Ureter (tissue), 1 donor: ENCODE data around the gene IGLL1. TPM values are rescaled to one million over a fixed set of nuclear protein-coding genes. Genes with fewer than 3 reads are reported as not detected.
"Not testable (repeated sequence)": the region's sequence is repeated elsewhere in the genome, so short reads cannot be mapped to it uniquely, and the experiment has no call there.

ENCODE experiments used
- DNase-seq: peaks from one replicate; pipeline ENCODE4 v3.0.0-alpha.2; 2020; ENCODE audit warnings: low spot score
- total RNA-seq: library from RNA; stranded (reverse); gene quantifications from one replicate; pipeline ENCODE4 v1.2.4, GENCODE V29; 2023
- donor health status: DM: yes; HTN: yes; CAD: no.

The IGLL1 gene
- total RNA-seq, 1 donor from 2014 or later: not detected

DNA sequence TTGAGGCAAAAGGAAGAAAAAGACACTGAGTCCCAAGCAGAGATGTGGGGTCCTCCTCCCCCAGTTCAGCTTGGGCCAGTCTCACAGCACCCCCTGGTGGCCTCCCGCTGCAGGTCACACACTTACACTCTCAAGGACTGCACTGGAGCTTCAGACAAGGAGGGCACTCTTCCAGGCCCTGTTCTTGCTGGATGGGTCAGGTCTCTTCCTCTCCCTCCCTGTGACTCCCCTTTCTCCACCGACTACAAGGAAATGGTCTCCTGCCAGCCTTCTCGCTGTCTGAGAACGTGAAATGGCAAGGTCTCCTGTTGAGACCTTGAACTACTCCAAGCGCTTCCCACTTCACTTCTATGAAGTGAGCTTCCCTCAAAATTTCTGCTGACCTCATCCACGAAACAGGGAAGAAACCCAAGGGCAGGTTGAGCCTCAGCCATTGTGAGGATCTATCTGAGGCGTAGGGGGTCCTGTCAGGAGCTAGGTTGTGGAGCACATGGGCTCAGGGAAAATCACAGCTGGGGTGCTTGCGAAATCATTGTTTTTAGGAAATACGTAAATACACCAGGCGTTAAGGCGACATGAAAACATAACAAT lies 11.2 kb upstream of the IGLL1 start:
- no peak for DNase-seq

DNA sequence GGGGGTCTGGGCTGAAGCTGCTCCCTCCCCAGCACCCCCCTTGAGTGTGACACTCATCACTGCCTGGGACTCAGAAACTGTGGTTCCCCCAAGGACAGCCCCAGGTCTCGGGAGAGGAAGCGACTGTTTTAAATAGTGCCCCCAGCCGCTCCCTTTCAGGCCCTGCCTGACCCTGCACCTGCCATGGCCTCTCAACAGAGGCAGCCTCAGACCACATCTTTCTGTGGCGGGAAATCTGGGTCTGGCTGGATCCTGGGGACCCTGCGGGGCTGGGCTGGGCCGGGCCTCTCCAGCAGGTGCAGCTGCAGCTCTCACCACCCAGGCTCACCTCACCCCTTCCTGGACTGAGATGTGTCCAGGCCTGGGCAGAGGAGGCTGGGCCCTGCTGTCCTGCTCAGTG lies 3.7 kb upstream of the IGLL1 start:
- no peak for DNase-seq

DNA sequence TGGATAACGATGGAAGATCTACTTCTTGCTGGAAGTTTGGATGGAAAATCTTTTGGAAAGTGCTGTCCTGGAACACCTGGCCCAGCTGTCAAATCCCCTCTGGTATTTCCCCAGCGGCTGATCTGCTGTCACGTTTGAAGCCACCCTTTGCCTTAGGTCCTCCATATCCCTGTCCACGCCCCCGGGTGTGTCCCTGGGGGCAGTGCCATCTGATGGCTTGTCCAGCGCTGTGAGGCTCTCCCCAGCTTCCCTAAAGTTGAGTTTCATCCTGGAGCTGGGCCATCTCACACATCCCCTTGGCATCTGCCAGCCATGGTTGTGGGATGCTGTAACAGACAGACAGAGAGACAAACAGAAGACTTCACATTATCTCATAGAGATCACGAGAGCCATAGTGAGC lies 3.1 kb upstream of the IGLL1 start:
- DNase-seq: no peak

DNA sequence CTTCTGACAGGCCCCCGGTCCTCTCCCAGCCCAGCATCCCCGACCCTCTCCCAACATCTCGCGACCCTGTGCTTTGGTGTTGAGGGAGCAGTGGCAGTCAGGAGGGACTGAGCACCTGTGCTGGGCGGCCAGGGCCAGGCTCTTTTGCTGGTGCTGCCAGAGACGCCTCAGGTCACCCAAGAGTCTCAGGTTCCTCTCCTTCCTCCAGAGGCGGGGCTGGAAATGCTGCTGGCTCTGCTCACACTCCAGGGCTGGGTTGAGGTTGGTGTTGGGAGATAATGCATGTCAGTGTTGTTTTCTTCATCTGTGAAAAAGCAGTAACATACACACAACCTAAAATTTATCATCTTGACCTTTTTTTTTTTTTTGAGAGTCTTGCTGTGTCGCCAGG lies 1.2 kb upstream of the IGLL1 start:
- DNase-seq: no peak

DNA sequence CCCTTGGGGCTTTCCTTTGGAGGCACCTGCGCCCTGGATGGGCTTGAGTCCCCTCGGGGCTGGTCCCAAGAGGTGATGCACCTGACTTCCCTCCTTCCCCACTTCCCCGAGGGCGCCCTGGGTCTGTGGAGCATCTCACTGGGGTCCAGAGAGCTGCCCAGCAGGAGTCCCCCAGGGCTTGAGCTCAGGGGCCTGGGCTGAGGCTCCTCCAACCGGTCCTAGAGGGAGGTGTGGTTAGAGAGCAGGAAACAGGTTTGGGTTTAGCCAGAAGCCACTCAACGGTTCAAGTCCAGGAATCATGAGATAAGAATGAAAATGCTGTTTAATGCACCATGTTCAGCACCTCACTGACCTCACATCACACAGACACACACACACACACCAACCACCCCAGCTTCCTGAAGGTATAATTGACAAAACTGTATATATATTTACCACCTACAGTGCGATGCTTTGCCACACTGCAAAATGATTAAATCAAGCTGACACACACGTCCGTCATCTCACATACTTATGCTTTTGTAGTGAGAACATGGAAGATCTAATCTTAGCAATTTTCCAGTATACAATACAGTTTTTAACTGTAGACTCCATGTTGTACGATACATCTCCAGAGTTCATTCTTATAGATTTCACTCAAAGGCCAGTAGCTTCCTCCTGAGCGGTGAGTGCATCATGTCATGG lies 628 bp upstream of the IGLL1 start:
- no peak for DNase-seq

DNA sequence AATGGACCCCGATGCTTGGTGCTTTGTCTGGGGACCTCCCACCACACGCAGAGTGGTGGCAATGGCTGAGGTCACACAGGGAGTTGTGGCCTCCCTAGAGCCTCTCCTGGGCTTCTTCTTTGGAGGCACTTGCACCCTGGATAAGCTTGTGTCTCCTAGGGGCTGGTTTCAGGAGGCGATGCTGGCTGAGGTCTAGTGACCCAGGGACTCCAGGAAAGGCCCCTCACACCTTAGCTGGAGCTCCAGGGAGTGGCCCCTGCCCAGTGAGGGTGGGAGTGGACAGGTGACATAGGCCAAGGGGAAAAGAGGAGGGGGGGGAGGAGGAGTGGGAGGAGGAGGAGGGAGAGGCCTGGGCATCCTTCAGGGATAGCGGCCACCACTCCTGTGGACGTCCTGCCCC lies 810 bp downstream of the IGLL1 start:
- DNase-seq: no peak

DNA sequence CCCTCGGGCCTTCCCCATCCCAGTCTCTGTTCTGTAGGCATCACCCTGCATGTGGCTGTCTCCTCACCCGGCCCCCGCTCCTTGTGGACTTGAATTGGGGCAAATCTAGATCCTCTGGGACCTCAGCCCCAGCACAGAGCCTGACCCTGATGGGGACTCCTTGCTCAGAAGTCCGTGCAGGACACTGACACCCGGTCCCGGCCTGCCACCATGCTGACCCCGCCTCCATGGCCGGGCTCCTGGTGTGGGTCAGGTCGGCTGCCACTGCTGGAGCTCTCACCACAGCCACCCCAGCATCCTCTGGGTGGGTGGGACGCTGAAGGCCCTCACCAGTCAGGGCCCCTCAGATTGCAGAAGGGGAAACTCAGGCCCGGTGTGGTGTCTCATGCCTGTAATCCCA lies 1.8 kb downstream of the IGLL1 start:
- DNase-seq: no peak

DNA sequence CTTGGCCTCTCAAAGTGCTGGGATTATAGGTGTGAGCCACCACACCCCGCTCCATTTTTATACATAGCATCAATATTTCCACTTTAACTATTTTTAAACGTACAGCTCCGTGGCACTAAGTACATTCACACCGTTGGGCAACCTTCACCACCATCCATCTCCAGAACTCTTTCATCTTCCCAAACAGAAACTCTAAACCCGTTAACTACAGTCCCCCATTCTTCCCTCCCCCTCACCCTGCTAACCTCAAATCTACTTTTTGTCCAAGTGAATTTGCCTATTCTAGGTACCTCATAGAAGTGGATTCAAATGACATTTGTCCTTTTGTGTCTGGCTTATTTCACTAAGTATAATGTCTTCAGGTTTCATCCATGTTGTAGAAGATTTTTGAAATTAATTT lies 3.4 kb downstream of the IGLL1 start:
- DNase-seq: no peak

- DNase-seq: no peak
These were observed 4.5 kb downstream of the IGLL1 start for GRCh38 chr22:23575601-23576000.

- no peak for DNase-seq
These were observed 5.2 kb downstream of the IGLL1 start for GRCh38 chr22:23574877-23575276.

DNA sequence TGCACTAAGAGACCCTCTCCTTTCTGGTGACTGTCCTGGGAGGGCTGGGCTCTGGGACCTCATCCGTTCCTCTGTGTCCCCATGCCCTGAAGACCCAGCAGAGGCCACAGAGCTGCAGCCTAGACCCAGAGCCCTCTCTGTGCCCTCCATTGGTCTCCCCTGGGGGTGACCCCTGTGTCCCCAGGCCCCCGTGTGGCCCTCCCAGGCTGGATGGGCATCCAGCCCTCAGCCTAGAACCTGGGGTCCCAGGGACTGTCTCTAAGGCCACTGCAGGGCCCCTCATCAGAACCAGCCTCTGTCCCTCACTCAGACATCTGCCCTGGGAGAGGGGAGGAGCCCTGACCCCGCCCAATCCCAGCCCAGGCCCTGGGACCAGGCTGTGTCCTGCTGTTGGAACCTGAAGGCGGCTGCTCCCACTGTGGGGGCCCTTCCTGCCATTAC lies 5.7 kb downstream of the IGLL1 start:
- DNase-seq: no peak

DNA sequence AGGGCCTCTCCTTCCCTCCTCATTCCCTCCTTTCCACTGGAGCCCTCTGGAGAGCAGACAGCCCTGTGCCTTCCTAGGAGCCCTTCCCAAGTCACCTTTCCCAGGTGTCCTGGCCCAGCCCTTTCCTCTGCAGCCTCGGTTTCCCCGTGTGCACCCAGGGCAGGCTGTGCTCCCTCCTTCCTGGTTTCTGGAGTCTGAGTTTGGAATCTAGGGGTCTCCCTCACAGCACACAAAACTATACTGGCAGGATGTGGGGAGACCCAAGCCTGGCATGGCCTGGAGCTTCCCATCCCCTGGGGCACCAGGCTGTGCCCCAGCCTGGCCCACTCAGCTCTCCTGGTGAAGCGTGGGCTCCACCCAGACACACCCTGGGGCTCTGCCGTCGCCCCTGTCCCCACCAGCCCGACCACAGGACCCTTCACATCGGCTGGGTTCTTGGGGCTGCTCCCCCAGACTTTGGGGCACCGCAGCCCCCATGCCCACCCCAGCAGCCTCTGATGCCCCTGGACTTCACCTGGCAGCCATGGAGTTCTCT lies 6.3 kb downstream of the IGLL1 start:
- DNase-seq: not testable (repeated sequence)

GRCh38 chr22:23573106-23573505 lies 7.0 kb downstream of the IGLL1 start:
- not testable (repeated sequence) for DNase-seq

DNA sequence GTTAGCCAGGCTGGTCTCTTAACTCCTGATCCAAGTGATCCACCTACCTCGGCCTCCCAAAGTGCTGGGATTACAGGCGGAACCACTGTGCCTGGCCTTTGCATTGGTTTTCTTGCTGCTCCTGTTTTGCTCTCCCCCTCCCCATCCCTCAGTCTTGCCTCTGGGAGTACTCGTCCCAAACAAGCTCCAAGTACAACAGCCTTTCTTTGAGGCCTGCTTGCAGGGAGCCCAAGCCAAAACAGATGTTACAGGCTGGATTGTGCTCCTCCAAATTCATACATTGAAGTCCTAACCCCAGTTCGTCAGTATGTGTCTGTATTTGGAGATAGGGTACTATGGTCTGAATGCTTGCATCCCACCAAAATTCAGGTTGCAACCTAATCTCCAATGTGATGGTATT lies 8.6 kb downstream of the IGLL1 start:
- DNase-seq: no peak

DNA sequence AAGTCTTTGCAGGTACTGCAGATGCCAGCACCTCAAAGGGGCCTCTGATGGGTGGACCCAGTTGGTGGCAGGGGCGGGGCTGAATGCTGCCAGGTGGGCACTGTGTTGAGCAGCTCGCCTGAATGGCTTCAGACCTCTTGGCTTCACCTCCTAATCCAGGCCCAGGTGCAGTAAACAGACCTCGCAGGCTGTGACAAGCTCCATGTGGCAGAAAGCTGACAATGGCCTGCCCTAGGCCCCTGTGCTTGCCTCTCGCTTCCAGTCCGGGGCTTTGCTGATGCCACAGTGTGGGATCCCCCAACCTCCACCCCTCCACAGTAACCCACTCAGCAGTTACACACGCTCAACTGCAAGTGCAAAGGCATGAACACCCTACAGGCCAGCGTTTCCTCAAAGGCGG lies 9.4 kb downstream of the IGLL1 start:
- no peak for DNase-seq

- DNase-seq: no peak
These were observed 10.4 kb downstream of the IGLL1 start for GRCh38 chr22:23569716-23570115.

DNA sequence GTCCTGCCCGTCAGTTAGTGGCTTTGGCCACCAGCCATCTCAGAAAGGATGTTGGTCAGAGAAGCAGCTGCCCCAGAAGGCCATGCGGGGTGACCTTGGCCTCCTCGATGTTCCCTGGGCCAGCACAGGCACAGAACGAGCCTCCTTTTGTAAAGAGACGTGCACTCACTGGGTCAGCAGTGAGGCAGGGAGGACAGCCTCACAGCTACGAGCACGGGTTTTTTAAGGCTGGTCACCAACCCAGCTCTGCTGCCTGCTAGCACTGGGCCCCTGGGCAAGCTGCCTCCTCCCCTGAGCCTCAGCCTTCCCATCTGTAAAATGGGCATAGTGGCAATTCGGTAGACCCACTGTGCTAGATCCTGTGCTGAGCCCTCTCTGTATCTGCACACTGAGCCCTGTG lies 10.8 kb downstream of the IGLL1 start:
- DNase-seq: no peak

DNA sequence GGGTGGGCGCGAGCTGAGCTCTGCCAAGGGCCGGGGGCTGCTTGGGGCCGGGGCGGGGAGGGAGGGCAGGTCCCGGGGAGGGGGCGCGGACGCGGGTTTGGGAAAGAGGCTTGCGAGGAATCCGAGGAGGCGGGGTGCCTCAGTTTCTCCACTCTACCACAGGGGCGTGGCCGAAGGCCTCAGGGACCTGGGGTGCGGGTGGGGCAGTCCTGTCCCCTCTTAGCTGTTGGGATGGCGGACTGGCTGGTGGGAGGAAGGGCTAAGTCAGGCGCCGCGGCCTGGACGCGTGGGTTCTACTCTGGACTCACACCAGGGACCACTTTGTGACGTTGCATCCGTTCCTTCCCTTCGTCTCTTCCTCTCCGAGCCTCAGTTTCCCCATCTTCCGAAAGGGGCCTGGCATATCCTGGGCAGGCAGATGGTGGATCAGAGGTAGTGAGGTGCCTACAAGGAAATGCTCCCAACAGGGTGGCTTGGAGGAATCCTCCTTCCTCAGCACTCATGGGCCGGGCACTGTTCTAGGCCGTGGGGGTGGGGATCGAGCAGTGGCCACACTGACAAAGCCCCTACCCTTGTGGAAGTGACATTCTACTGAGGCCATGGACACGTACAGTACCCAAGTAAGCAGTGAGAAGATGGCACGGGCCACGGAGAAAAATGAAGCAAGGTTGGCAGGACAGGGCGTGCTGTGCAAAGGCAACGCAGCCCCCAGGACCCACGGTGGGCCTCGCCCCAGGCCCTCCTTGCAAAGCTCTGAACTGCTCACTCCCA lies 13.2 kb downstream of the IGLL1 start:
- no peak for DNase-seq

DNA sequence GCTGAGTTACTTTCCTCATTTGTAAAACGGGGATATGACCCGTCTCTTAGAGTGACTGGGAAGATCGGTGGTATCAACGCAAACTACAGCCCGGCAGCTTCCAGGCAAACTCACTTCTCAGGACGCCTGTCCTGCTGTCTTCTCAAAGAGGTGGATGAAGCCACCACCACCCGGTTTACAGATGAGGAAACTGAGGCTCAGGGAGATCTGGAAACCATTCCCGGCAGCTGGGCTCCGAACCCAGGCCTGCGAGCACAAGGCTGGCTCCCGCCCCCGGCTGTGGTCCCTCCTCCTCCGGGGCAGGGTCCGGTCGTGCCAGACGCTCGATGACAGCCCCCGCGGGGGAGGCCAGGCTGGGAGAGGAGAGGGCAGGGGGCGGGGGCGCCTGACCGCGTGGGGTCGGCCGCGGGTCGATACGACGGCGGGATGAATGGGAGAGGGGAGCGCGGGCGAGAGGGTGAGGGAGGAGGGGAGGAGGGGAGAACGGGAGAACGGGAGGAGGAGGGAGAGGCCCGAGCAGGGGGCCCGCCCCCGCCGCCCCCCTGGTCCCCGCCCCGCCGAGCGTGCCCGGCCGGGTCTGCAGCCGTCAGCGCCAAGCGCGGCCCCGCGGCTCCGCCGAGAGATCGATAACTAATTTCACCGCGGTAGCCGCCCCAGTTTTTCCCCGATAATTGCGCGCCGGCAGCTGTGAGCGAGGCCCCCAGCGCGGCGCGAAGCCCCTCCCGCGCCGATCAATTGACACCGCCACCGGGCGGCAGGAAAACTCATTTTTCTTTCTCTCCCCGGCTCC lies 14.0 kb downstream of the IGLL1 start:
- DNase-seq: no peak

DNA sequence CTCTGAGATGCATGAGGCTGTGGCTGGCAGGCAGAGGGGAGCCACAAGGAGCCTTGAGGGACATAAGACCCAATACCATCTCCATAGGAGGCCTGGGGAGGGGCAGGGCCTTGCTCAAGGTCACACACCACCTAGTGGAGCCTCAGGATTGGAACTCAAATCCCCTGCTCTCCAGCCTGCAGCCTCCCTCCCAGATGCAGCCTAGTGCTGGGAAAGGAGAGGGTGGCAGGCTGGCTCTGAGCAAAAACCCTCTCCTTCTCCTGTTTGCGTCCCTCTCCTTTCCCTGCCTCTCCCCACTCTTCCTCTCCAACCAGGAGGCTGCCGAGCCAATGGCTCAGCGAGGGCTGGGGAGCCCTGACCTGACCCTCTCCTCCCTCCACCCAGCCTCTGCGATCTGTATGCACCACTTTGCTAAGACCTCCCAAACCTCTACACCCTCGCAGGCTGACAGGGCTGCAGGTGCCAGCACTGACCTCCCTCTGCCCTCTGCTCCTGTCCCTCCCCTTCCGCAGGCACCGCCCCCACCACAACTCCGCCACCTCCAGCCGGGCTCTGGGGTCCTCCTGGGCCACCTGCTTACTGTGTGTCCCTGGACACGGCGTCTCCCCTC lies 14.7 kb downstream of the IGLL1 start:
- no peak for DNase-seq

GRCh38 chr22:23564276-23564675 lies 15.8 kb downstream of the IGLL1 start:
- DNase-seq: no peak

GRCh38 chr22:23563111-23563510 lies 17.0 kb downstream of the IGLL1 start:
- DNase-seq: no peak
